SIG-M5 treated with dmso at 0.1 percent for 504 hours (cell line): ENCODE data around the gene PLEKHA1.

ENCODE experiments used
- DNase-seq: peaks from one replicate; lab custom pipeline; 2025; ENCODE audit not compliant: unreplicated experiment; lab: John Stamatoyannopoulos, UW

Gene PLEKHA1

DNA sequence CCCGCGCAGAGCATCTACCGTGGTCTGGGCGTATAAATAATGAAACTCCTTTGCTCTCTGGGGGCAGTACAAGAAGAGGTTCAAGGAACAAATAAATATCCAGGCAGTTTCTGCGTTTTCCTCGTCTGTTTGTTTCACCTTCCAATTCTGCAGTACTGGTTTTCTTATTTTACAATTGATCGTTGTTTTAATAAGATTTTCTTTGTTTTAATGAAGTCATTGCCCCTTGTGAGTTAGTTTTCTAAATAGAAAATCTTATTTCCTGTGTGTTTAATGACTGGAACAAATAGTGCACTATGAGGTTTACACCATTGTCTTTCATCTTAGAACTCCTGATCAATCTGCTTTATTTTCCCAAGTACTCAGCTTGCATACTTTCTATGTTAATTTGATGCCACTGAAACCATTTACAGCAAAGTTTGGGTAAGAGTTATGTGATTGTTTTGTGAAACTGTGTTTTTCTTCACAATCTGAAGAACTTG lies 1.2 kb downstream of the PLEKHA1 start:
- no peak for DNase-seq

DNA sequence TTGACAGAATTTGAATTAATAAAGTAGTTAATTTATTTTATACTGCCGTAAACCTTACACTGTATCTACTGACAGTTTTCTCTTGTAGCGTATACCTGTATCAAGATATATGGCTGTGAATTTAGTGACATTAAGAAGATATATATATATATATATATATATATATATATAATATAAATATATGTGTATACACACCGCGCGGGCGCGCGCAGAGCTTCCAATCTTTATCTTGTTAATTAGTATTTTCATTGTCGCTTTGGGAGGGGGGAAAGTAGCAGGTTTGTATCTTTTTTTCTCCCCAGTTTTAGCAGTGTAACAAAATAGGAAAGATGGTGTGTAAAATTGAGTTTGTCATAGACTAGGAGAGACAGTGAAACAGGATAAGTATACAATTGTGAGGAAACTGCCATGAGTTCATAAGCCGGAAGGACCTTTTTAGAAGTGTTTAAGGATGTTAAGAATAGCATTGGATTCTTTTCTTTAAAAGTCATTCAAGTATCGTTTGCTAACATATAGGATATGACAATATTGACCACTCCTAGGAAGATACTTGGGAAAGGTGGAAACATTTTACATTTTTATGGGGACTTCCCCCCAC lies 2.0 kb downstream of the PLEKHA1 start:
- no peak for DNase-seq

DNA sequence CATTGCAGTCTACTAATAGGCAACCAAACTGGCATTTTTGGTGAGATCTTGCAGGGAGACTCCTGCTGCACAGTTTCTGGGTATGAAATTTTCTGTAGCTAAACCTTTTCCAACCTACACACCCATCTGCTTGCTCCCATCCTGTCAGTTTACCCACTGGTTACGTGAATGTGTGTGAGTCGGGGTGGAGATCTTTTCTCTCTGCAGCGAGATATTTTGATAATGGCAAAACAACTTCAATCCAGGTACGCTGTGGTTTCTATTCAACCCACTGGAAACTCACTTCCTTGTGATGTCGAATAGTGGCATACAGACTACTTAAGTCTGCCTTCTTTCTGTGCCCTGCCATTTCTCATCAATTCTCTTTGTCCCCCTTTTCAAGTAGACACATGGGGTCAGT lies 4.5 kb downstream of the PLEKHA1 start:
- DNase-seq = no peak

DNA sequence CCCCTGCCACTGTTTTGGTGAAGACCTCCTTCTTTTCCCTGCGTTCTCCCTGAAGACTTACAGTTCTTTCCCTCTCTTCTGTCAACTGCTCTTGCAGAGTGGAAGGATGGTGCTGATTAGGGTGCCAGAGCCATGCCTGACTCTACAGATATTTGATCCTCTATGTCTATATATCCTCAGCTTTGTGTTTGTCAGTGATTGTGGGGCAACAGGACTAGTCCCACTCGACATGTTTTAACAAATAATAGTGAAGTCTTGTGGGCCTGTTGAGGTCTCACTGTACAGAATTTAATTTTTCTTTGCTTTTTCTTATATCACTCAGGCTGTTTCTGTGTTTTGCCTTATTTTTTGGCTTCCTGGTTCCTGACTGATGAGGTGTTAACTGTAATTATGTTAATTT lies 5.0 kb downstream of the PLEKHA1 start:
- DNase-seq = no peak

DNA sequence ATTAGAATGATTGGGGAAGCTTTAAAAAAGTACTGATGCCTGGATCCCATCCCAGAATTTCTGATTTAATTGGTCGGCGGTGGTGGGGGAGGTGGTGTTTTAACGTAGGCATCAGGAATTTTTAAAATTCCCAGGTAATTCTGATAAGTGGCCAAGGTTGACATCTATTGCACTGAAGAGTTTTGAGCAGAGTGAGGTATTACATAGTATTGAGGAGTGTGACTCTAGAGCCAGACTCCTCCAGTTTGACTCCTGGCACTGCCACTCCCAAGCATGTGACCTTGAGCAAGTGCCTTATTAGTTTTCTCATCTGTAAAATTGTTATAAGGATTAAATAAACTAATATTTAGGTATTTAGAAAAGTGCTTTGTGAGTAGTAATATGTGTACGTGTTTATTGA lies 6.2 kb downstream of the PLEKHA1 start:
- DNase-seq = no peak

DNA sequence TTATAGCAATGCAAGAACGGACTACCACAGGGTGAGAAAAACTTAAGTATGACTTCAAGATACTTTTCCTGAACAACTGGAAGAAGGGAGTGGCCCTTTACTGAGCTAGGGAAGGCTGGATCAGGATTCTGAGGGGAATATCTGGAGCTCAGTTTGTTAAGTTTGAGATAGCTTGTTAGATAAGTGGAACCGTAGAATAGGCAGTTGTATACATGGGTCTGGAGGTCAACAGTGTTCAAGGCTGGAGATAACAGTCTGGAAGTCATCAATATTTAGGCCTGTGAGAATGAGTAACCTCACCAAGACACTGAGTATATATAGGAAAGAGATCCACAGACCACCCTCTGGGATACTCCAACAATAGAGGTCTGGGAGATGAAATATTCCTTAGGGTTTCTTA lies 7.2 kb downstream of the PLEKHA1 start:
- DNase-seq = no peak

DNA sequence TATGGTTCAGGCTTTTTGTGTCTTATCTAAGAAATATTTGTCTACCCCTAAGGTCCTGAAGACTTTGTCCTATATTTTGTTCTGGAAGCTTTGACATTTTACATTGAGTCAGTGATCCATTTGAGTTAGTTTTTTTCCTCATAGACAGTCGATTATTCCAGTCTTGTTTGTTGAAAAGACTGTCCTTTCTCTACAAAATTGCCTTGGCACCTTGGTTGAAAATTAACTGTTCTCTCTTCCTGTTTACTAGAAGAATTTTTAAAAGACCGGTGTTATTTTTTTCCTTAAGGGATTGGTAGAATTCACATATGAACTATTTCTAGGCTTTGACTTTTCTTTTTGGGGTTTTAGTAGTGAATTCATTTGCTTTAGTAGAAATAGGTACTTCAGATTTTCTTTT lies 12.0 kb downstream of the PLEKHA1 start:
- no peak for DNase-seq

DNA sequence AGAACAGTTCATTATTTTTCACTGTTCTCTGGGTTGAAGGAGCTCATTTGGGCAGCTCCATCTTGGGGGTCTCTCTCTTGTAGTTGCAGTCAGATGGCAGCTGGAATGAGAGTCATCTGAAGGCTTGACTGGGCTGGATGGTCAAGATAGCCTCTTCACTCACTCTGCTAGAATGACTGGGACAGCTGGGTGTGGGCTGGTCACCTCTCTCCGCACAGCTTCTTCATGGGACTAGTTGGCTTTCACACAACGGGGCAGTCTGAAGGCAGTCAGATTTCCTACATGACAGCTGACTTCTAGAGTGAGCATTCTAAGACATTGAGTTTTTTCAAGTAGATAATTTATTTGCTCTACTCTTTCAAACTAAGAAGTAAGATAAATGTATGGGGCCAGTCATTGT lies 13.1 kb downstream of the PLEKHA1 start:
- no peak for DNase-seq

DNA sequence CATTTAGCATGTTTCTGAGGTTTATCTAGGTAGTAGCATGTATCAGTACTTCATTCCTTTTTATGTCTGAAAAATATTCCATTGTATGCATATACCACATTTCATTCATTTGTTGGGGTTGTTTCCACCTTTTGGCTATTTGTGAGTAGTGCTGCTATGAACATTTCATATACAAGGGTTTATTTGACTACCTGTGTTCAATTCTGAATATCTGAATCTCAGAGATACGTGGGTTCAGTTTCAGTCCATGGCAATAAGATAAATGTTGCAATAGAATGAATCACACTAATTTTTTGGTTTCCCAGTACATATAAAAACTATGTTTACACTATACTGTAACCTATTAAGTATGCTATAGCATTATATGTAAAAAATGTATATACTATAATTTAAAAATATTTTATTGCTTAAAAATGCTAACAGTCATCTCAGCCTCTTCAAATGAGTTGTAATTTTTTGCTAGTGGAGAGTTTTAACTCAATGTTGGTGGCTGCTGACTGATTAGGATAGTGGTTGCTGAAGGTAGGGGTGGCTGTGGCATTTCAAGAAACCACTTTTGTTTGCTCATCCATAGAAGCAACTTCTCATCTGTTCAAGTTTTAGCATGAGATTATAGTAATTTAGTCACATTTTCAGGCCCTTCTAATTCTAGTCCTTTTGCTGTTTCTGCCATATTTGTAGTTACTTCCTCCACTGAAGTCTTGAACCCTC lies 13.9 kb downstream of the PLEKHA1 start:
- no peak for DNase-seq

DNA sequence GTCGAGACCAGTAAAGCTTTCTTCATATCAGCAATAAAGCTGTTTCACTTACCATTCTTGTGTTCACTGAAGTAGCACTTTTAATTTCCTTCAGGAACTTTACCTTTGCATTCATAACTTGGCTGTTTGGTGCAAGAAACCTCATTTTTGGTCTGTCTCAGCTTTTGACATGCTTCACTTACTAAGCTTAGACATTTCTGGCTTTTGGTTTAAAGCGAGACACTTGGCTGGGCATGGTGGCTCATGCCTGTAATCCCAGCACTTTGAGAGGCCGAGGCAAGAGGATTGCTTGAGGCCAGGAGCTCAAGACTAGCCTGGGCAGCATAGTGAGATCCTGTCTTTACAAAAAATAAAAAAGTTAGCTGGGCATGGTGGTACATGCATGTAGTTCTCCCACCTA lies 15.8 kb downstream of the PLEKHA1 start:
- DNase-seq = no peak

DNA sequence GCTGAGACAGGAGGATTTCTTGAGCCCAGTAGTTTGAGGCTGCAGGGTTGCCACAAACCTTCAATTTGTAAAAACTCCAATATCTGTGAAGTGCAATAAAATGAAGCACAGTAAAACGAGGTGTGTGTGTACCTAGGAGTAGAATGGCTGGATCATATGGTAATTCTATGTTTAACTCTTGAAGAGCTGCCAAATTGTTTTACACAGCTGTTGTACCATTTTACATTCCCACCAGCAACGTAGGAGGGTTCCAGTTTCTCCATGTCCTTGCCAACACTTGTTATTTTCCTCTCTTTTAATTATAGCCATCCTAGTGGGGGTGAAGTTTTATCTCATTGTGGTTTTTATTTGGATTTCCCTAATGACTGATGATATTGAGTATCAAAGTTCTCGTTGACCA lies 16.2 kb downstream of the PLEKHA1 start:
- no peak for DNase-seq

DNA sequence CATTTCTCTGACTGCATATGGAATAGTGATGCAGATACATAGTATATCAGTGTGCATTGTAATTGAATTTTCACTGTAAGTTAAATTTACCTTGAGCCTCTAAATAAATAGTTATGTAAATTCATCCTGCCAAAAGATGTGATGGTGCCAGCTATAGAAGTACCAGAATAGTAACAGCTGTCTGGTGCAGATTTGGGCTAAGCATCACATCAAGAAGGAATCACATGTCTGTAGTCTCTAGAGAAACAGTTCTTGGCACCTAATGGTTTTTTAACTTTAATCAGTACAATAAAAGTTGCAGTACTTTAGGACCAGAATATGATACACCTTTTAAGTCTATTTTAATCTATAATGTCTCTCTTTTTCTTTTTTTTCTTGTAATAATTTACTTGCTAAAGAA lies 17.4 kb downstream of the PLEKHA1 start:
- no peak for DNase-seq

DNA sequence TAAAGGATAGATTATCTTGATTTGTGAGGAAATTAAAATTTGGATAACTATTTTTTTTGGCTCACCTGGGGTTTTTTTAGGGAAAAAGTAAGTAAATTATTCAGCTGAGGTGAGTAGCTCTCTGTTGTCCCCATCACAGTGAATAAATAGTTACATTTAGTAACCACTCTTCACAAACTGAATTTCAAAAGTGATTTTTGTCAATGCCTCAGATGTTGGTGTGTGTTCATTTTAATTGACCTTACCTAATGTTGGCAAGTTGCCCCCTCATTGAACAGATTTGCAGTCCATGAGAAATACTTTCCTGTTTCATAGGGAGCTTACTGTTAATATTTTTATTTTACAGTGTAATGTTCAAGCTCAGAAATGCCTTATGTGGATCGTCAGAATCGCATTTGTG lies 18.3 kb downstream of the PLEKHA1 start:
- no peak for DNase-seq

DNA sequence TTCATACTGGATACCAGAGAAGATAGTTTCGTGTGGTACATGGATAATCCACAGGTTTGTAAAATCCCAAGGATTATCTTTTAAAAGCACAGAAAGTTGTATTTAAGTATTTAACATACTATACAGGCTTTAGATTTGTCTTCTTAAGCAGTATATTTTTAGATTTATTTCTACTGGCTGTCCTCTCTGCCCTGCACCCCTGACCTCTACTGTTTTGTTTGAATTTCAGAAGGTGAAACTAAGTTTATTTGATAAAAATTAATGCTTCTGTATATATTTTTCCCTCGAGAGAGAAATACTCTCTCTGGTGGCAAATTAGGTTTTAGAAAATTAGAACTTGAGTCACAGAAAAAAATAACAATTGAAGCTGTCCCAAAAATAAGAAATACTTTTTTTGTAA lies 18.8 kb downstream of the PLEKHA1 start:
- DNase-seq = no peak

DNA sequence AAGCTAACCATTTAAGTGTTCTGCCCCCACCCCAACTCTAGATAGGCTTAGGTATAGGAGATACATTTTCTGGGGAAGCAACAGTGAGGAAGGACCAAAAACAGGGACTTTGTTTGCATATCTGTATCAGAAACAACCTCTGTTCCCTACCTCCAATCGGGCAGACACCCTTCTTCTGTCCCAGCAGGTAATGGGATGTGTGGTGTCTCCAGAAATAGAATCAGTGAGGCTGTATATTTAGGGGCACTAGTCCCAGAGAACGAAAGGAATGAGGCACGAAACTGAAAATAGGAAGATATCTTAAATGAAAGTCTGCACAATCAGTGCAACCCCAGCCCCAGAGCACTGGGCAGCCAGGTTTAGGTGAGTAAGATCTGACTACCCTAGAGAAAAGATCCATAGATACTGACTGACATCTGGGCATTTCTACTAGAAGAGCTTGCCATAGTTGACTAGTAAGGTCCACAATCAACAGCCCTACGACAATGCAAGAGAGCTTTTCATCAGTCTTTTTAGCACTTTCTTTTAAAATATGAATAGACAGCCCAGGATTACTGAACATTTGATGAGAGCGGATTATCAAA lies 28.1 kb downstream of the PLEKHA1 start:
- no peak for DNase-seq

DNA sequence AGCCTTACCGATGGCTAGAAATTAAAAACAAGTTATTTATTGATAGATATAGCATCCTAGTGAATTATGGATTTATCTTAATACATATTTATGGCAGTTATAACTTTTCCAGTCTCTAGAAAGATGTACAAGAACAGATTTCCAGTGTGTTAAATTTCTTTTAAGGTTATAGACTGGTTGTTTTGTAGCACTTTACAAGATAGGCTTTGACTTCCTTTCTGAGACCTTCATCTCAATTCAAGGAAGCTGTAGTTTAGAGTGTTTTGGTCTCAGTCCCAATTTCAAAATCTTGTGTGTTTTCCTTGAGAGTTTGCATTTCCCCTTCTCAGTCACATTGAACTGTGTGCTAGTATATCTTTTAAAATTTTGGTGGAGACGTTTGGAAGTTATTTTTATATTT lies 30.1 kb downstream of the PLEKHA1 start:
- no peak for DNase-seq

DNA sequence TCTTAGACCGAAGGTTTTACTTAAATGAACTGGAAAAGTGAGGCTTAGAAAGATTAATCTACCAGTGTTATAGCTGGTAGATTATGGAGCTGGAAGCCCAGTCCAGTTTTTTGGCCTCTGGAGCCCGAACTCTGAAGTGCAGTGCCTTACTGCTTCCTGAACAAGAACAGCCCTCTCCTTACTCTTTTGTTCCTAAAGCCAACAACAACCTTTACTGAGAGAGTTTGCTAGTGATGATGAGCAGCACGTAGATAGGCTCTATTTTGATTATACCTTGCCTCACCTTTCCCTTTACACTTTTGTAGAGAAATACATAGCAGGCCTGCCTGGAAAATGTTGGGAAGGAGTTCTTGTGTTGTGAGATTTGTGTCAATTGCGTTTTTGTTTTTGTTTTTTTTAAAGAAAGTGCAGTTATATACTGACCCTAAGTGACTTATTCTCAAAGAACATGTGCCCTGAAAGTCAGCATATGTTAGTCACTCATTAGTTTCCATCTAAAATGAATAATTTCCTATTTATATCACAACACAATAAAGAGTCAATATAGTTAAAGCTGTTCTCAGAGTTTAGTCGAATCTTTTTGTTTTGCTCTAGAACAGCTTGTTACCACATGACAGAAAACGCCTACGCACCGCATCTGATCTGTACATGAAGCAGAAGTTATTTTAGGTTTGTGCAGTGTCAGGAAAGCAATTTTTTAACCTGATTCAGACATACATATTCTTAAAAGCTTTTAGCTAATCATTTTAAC lies 33.0 kb downstream of the PLEKHA1 start:
- no peak for DNase-seq

DNA sequence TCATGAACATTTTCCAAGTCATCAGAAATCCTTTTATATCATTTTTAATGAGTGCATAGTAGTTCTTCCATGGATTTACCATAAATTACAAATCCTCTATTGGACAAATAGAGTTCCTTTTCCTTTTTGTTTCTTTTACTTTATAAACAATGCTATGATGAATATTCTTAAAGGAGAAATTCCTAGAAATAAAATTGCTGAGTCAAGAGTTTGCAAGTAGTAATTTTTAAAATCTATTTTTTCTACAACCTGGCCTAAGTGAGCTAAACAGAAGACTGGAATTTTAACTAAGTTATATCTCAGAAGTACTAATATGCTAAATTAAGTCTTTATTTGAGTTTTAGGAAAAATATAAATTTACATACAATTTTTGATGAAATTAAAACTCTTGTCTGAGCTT lies 38.8 kb downstream of the PLEKHA1 start:
- no peak for DNase-seq

DNA sequence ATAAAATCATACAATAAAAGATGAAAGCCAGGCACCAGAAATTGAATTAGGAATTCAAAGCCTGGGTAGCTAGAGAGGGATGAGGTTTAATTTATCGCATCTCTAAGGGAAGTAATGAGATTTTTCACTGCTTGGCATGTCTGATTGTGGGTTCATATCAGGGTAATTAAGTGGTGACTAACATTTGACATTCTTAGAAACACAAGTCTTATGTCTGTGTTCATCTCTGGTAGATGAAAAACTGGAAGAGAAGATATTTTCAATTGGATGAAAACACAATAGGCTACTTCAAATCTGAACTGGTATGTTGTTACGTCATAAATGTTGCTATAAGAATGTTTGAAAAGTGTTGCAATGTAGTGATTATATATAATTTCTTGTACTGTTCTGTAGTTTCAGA lies 43.2 kb downstream of the PLEKHA1 start:
- DNase-seq = no peak

DNA sequence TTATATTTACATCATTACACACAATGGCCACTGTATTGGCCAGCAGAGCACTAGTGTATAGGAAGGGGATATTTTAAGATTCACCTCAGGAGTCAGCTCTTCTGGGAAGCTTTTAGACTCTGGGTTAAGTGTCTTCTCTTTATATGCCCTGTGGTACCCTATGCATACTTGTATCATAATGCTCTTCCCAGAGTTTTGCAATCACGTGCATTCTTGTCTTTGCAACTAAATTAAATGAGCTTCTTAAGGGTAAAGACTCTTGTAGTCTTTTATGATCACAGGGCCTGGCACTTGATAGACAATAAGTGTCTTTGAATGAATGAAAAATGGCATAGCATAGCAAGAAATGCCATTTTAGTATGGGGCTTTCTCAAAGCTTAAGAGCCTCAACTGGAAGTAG lies 44.5 kb downstream of the PLEKHA1 start:
- DNase-seq = no peak

DNA sequence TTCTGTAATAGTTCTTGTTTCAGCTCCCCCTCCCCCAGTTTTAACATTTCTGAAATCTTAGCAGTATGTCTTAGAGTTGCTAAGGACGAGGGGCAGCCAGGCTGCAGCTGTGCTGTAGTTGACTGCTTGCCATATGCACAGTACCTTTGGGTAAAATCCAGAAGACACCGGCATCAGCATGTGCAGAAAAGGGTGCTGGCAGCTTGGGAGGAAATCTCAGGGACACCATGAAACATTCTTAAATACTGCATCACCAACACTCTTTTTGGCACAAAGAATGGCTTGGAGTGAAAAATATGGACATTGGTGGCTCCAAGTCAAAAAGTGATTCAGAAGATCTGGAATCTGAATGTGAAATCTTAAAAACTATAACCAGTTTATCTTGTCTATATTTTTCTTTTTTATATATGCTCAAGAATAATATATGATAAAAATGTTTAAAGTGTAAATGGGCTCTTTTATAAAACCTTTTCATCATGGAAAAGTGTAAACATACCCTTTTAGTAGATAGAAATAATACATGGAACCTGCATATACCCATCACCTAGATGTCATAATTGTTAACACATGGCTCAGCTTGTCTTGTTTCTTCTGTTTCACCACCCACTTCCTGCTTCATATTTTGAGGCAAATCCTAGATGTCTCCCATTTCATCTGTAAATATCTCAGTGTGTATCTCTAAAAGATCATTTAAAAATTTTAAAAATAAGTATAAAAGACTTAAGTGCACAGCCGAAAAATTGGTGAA lies 45.5 kb downstream of the PLEKHA1 start:
- no peak for DNase-seq
